Glutamatergic neuron (in vitro differentiated cells): ENCODE results near the gene NPFFR1. TPM values are rescaled to one million over a fixed set of nuclear protein-coding genes. Genes with fewer than 3 reads are reported as not detected.

Source experiments
- DNase-seq: peaks from one replicate; pipeline ENCODE4 v3.0.0; 2022
- H3K27ac Mint-ChIP-seq: one replicate; pipeline ENCODE4 v1.8.0; 2020; ENCODE audit warnings: mild to moderate bottlenecking, mixed read lengths, inconsistent platforms; ENCODE audit not compliant: unreplicated experiment
- H3K27me3 Mint-ChIP-seq: one replicate; pipeline ENCODE4 v1.8.0; 2020; ENCODE audit warnings: mild to moderate bottlenecking, moderate library complexity, mixed read lengths, inconsistent platforms; ENCODE audit not compliant: unreplicated experiment
- H3K36me3 Mint-ChIP-seq: one replicate; pipeline ENCODE4 v1.8.0; 2020; ENCODE audit warnings: mild to moderate bottlenecking, mixed read lengths, inconsistent platforms; ENCODE audit not compliant: unreplicated experiment
- H3K4me1 Mint-ChIP-seq: one replicate; pipeline ENCODE4 v1.8.0; 2020; ENCODE audit warnings: mild to moderate bottlenecking, low read depth, mixed read lengths, inconsistent platforms; ENCODE audit not compliant: unreplicated experiment
- H3K4me3 Mint-ChIP-seq: one replicate; pipeline ENCODE4 v1.8.0; 2020; ENCODE audit warnings: mild to moderate bottlenecking, mixed read lengths, inconsistent platforms; ENCODE audit not compliant: unreplicated experiment
- H3K9me3 Mint-ChIP-seq: one replicate; pipeline ENCODE4 v1.8.0; 2020; ENCODE audit warnings: mild to moderate bottlenecking, moderate library complexity, mixed read lengths, inconsistent platforms; ENCODE audit not compliant: unreplicated experiment
- total RNA-seq: library from RNA; stranded (reverse); fragmentation: NEBNext Ultra II Directional; extraction: Animal tissue kit (Norgen Biotek cat#: 25700); gene quantifications from one replicate; pipeline ENCODE4 v1.2.1, GENCODE V29; 2021; ENCODE audit not compliant: unreplicated experiment
- TF ChIP-seq, protein P1 (sequence below): fragments of 200-600 bp; sonication (generic); IDR thresholded peaks from one replicate; pipeline ENCODE4 v1.5.0; 2021; ENCODE audit not compliant: partially characterized antibody, unreplicated experiment

NPFFR1 gene
- total RNA-seq, 1 donor from 2014 or later: not detected

DNA sequence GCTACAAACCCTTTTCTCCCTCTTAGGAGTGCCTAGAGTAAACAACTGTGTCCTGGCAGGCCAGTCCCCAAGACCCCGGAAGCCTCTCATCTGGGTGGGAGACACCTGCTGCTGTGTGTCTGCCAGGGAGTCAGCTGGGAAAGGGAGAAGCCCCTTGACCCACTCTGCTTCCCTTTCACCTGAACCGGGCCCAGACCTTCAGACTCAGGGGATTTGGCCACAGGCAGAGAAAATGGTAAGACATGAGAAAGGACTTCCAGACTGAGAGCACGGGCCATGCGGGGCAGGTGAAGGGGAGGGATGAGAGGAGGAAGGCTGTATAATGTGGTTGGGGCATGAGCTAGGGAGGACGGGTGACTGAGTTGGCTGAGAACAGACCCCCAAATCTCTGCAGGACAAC, 36.0 kb upstream of the NPFFR1 start:
- Mint-ChIP-seq H3K9me3 (peaks cover 2% of the 10 kb centered on the region), H3K4me3 (no peak overlapping the region), H3K36me3 (no peaks in the 10 kb centered on the region), H3K4me1 (peaks cover 23% of the 10 kb centered on the region), H3K27me3 (peaks cover 2% of the 10 kb centered on the region), H3K27ac (no peak overlapping the region)
- no peak for DNase-seq
- TF ChIP-seq, protein P1, sequence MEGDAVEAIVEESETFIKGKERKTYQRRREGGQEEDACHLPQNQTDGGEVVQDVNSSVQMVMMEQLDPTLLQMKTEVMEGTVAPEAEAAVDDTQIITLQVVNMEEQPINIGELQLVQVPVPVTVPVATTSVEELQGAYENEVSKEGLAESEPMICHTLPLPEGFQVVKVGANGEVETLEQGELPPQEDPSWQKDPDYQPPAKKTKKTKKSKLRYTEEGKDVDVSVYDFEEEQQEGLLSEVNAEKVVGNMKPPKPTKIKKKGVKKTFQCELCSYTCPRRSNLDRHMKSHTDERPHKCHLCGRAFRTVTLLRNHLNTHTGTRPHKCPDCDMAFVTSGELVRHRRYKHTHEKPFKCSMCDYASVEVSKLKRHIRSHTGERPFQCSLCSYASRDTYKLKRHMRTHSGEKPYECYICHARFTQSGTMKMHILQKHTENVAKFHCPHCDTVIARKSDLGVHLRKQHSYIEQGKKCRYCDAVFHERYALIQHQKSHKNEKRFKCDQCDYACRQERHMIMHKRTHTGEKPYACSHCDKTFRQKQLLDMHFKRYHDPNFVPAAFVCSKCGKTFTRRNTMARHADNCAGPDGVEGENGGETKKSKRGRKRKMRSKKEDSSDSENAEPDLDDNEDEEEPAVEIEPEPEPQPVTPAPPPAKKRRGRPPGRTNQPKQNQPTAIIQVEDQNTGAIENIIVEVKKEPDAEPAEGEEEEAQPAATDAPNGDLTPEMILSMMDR: no peak

DNA sequence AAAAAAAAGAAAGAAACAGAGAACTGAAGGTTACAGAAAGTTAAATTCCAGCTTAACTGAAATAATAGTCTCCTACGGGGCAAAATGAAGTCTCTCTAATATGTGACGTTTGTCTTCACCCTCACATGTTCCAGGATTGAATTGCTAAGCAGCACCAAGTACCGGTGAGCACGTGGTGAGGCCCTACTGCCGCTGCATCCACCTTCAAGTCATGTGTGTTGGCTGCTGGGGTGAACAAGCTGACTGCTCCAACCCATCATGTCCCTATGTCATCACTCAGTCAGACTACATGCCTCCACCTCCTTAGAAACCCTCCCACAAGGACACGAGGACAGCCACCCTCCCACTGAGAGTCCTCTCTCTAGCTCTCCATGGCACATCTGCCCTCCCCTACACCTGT, 35.4 kb upstream of the NPFFR1 start:
- H3K4me3 Mint-ChIP-seq: no peak overlapping the region
- TF ChIP-seq, protein P1: no peak
- H3K27ac Mint-ChIP-seq: no peak overlapping the region
- H3K4me1 Mint-ChIP-seq: peaks cover 21% of the 10 kb centered on the region
- no peaks in the 10 kb centered on the region for H3K36me3 Mint-ChIP-seq
- DNase-seq: no peak
- H3K27me3 Mint-ChIP-seq: peaks cover 2% of the 10 kb centered on the region
- peaks cover 2% of the 10 kb centered on the region for H3K9me3 Mint-ChIP-seq

DNA sequence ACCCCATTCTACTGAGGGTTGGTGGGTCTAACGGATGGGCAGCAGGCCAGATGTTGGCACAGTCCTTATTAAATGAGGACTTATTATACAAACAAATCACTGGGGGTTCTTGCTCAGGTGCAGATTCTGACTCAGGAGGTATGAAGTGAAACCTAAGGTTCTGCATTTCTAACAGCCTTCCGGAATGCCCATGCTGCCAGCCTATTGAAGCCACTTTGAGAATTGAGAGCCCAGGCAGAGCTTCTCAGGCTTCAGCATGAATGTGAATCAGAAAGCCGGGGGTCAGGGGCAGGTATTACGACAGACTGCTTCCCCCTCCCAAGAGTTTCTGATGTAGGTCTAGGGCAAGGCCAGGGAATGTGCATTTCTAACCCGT, 34.1 kb upstream of the NPFFR1 start:
- DNase-seq: no peak
- Mint-ChIP-seq H3K4me1 (peaks cover 16% of the 10 kb centered on the region), H3K27me3 (peaks cover 2% of the 10 kb centered on the region), H3K27ac (no peak overlapping the region), H3K36me3 (no peaks in the 10 kb centered on the region), H3K4me3 (no peak overlapping the region), H3K9me3 (peaks cover 2% of the 10 kb centered on the region)
- TF ChIP-seq, protein P1: no peak

DNA sequence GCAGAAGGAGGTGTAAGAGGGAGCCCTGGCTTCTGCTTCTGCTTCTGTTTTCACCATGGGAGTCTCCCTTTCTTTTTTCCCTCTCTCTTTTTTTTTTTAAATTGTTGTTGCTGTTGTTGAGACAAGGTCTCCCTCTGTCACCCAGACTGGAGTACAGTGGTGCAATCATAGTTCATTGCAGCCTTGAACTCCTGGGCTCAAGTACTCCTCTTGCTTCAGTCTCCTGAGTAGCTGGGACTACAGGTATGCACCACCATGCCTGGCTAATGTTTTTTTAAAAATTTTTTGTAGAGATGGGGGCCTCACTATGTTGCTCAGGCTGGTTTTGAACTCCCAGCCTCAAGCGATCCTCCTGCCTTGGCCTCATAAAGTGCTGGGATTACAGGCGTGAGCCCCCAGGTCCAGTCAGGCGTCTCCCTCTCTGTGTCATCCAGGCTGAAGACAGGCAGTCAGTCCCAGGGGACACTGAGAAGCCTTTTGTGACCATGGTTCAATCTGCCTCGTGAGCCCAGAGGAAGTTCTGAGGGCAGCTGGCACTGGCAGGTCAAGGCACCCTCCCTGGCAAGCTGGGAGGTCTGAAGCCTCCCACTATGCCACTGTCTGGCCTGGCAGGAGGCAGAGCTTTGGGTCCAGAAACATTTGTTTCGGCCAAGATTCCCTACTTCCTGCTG, 33.6 kb upstream of the NPFFR1 start:
- Mint-ChIP-seq H3K4me1 (peaks cover 14% of the 10 kb centered on the region), H3K27me3 (peaks cover 2% of the 10 kb centered on the region), H3K27ac (no peak overlapping the region), H3K36me3 (no peaks in the 10 kb centered on the region), H3K9me3 (peaks cover 2% of the 10 kb centered on the region), H3K4me3 (no peak overlapping the region)
- TF ChIP-seq, protein P1: no peak
- no peak for DNase-seq

DNA sequence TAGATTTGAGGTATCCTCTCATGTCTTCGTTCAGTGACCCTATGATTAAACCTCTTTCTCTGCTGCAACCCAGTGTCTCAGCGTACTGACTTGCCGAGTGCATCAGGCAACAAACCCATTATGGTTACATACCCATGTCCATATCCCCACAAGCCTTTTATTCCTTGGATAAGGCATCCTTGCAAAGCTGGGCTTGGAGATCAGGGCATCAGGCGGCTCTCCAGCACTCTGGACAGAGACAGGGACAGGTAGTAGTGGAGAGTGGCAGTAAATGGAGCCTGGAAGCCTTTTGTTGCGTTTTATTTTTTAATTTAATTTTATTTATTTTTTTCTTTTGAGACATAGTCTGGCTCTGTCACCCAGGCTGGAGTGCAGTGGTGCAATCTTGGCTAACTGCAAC, 32.0 kb upstream of the NPFFR1 start:
- Mint-ChIP-seq H3K27ac (no peak overlapping the region), H3K36me3 (no peaks in the 10 kb centered on the region), H3K4me3 (peak overlapping the region; percentile 60), H3K9me3 (no peaks in the 10 kb centered on the region), H3K27me3 (peaks cover 6% of the 10 kb centered on the region), H3K4me1 (peaks cover 12% of the 10 kb centered on the region)
- no peak for DNase-seq
- TF ChIP-seq, protein P1: no peak
